GM18861 (cell line): ENCODE results near the gene GRM5.
"Not testable (repeated sequence)": the region's sequence is repeated elsewhere in the genome, so short reads cannot be mapped to it uniquely, and the experiment has no call there.

ENCODE experiments used
- ATAC-seq: cut with Tn5 transposase; IDR thresholded peaks from one replicate; pipeline ENCODE4 v1.9.1; 2021; ENCODE audit not compliant: unreplicated experiment

Gene GRM5

DNA sequence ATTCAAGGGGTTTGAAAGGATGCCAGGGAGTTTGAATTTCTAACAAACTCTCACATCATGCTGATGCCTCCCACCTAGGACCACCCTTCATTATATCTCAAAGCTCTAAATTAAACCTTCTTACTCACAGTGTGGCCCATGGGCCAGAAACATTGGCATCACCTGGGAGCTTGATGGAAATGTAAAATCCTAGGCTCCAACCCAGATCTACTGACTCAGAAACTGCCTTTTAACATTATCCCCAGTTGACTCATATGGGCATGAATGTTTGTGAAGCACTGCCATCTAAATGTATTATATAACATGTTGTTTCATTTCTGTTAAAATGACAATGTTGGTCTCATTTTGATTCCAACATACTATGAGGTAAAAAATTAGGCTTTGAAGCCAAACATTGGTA lies 90.3 kb downstream of the GRM5 start:
- not testable (repeated sequence) for ATAC-seq

DNA sequence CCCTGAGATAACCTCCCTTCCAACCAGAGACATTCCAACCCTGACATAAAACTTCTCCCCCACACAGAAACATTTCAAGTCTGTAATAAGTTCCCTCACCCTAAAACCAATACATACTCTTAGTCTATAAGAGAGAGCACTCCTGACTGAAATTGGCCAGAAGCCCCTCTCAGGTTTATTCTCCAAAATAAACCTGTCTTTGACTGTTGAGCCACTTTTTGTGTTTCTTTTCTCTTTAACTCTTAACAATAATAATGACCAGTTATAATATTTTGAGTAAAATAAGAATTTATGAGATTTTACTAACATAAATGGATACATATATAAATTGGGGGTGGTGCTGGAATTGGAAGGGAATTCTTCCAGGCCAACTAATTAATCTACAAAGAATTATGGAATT lies 93.6 kb downstream of the GRM5 start:
- no peak for ATAC-seq

DNA sequence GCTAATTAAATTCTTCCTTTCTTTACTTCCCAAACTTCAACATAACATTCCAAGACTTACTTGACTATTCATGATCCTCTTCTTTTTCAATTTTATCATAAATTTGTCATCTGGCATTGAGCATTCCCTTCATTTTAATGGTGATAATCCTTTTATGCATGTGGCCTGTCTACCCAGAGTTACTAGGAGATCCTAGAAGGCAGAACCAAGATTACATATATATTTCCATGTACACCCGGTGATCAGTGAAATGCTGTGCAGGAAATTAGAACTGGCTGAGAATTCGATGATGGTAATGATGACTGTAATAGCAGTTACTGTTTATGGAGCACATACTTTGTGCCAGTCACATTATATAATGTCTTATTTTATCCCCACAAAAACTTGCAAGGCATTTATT lies 104.2 kb downstream of the GRM5 start:
- ATAC-seq: not testable (repeated sequence)

DNA sequence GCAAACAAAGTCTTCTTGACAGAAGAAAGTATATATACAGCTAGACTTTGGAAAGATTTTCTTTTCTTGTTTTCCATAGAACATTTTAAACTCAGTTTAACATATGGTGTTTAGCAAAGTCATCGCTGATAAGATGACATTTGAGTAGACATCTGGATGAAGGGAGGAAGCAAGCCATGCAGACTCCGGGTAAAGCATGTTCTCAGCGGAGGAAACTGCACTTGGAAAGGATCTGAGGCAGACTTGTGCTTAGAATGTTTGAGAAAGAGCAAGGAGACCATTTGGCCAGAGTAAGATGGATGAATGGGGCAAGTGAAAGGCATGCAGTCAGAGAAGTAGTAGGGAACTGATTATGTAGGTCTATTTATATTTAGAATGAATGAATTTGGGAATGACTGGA lies 105.9 kb downstream of the GRM5 start:
- ATAC-seq: not testable (repeated sequence)

DNA sequence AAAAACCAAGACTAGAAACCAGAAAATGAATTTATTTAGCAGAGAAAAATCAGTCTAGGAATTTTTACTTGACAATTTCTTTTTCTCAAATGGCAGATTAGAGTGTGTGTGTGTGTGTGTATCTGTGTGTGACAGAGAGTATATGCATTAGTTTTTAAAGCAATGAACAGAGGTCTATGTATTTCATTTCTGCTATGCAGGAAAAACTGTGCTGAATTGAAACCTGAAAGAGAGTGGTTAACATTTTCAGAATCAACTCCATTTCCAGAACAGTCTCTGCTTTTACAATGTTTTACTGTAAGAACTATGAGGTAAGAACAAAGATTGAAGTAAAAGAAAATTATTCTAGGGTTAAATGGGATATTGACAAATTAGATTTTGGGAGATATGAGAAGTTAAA lies 114.8 kb downstream of the GRM5 start:
- no peak for ATAC-seq

DNA sequence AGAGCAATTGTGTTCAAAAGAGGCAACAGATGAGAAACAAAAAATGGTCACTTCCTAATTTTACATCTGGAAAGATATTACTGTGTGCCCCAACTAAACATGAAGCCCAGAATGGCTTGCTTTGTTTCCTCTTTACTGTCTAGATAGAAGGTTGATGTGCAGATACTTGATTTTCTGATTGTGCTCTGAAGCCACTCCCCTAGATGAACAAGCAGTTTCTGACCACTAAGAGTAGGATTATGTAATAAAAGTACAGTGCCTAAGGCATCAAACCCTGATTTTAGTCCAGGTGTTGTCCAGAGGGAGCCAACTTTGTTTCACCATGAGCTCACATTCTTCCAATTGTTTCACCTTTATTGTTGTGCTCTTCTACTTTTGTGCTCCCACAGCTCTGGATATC lies 116.9 kb downstream of the GRM5 start:
- ATAC-seq: not testable (repeated sequence)

DNA sequence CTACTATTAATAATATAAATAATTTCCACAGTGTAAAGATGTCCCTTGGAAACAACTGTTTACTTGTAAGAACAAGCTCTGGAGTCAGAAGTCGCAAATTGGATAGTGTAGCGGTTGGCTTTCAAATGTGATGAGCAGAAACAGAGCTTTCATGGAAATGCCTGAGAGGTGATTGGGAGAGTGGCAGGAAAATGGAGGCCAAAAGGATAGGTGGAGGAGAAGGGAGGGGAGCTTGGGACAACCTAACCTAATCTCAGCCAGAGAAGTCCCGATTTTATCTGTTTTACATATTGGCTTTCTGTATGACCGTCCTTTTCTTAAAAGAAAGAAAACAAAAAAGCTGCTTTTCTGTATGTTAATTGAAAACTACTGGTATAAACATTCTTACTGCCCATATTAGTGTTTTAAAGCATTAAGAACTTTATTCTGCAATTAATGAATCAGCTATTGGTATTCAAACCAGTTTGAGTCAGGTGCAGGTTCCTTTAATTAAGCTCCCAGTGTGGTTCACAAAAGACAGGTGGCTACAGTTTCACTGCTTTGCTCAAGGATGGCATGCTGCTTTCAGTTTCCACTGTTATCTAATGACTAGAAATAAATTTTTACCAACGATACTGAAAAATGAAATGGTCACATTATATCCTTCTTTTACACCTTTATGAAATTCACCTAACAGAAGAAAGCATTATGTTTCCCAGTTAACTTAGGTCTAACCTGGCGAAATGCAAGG lies 117.8 kb downstream of the GRM5 start:
- peak; percentile 75 for ATAC-seq

DNA sequence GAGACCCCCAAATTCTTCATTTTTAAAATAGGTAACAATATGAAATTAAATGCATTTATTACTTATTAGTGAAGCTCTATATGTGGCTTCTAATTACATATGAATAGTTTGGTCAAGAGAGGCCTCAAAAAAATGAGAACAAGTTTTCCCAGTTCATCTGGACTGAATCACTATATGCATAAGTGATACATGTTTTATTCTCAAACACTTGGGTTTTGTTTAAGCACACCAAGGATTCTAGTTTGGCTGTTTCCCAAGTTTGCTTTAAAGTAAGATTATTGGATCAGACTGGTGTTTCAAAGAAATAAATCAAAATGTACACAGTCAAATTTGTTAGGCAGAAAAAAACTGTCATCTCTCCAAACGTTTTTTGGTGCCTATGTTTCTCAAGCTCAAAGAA lies 136.1 kb downstream of the GRM5 start:
- ATAC-seq: not testable (repeated sequence)

DNA sequence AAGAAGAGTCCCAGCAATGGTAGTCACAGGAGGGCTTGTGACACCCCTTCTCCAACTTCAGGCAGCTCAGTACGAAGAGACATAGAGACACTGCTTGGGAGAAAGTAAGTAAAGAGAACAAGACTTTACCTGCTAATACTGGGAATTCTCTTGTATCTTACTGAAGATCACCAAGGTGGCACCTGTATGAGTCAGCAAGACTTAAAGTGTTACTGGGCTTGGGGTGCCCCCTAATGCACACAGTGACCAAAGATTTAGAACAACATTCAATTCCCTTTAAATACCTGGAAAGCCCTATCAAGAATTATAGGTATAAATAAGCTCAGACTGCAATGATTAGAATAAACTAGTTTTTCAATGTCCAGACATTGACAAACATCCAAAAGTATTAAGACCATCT lies 148.7 kb downstream of the GRM5 start:
- ATAC-seq: not testable (repeated sequence)

DNA sequence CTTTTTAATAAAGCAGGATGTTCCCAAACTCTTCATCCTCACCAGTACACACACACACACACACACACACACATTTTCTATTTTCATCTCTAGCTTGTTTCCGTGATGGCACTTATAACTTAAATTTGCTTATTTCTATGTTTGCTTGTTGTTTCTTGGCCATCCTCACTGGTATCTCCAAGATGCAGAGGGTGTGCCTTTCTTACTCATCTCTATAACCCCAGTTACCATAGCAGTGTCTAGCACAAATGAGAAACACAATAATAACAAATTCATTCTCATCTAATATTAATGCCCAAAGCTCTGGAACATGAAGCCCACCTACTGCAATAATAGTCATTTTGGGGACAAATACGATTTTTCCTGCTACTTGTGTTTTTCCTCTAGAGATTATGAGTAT lies 156.3 kb downstream of the GRM5 start:
- no peak for ATAC-seq

DNA sequence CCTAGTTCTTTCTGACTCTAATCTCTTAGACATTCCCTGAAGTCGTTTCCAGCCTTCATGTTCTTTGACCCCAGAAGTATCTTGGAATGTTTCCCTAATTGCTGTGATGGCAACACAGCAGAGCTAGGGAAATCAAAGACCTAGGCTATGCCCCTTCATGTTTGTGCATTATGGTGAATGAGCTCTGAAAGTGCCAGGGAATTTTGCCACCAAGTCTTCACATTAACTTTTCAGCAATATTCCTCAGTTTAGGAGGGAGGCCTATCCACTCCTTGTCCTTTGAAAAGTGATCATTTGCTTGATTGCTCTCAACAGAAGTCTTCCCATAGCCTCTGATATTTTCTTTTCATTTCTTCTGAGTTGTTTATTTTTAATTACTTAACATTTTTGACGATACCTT lies 164.3 kb downstream of the GRM5 start:
- ATAC-seq: not testable (repeated sequence)

DNA sequence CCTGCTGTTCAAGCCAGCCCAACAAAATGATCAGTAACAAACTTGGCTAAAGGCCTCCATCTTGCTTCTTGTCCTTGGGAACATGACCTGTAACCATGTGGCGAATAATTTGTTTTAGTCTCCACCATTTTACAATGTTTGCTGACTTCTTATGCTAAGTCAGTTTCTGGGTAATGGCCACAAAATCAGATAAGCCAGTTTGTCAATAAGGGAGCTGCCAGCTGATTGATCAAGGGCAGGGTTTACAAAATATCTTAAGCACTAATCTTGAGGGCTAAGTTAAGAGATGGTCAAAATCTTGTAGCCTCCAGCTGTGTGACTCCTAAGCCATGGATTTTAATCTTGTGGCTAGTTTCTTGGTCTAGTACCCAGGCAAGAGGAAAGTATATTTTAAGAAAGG lies 176.9 kb downstream of the GRM5 start:
- not testable (repeated sequence) for ATAC-seq

DNA sequence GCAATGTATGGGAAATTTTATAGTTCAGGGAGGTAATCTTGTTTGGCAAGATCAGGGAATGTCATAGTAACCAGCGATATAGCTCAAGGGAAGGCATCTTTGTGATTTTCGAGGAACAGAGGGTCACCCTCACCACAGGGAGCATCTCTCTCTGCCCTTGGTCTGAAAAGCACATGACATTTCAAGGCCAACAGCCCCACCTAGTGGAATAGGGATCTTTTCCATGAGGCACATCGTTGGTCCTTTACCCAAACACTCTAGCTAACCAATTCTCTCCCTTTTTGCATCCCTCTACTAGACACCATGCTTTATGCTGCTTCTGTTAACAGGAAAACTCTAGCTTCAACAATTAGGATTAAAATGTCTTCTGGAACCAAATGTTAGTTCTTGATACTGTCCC lies 179.0 kb downstream of the GRM5 start:
- peak; percentile 64 for ATAC-seq

DNA sequence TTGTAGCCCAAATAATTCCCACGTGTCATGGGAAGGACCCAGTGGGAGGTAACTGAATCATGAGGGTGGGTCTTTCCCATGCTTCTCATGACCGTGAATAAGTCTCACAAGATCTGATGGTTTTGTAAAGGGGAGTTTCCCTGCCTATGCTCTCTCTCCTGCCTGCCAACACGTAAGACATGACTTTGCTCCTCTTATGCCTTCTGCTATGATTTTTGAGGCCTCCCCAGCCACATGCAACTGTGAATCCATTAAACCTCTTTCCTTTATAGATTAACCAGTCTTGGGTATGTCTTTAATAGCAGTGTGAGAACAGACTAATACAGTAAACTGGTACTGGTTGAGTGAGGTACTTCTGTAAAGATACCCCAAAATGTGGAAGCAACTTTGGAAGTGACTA lies 183.0 kb downstream of the GRM5 start:
- not testable (repeated sequence) for ATAC-seq

DNA sequence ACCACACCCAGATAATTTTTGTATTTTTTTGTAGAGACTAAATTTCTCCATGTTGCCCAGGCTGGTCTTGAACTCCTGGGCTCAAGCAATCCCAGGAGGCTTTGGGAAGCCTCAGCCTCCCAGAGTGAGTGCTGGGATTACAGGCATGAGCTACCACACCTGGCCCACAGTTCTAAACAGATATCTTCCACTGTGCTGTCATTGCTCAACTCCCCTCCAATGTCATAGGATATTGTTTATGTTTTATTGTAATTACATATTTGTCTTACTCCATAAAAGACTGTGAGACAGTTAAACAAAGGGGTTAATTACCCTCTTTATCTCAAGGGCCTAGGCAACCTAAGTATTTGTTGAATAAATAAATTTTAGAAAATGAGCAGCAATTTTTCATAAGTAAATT lies 204.2 kb downstream of the GRM5 start:
- ATAC-seq: no peak

DNA sequence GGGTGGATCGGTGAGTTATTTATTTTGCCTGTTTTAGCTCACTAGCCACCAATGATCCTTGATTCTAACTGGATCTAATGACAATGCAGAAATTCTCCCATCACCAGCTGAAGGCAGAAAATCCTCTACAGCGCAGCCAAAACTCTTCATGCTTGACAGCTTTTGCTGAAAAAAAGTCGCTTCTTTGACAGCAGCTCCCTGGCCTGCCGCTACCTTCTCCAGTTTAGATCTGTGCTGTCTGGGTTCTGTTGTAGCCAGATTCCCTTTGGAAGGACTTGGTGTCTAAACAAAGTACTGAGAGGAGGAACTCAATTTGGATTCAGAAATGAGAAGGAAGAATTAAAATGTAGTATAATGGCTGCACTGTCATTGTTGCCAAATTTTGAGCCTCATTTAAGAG lies 205.4 kb downstream of the GRM5 start:
- ATAC-seq: not testable (repeated sequence)

DNA sequence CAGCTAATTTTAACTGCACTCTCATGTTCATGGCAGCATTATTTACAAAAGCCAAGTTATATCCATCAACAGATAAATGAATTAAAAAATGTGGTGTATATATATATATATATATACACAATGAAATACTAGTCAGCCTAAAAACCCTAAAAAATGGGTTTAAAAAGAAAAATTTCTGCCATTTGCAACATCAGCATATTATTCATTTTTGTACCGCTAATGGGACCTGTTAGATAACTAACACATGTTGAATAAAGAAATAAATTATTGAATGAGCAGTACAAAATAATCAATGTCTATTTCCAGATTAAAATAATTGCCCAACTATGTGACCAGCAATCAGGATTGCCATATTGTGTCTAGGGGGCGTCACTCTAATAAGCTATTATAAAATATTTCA lies 211.8 kb downstream of the GRM5 start:
- not testable (repeated sequence) for ATAC-seq

DNA sequence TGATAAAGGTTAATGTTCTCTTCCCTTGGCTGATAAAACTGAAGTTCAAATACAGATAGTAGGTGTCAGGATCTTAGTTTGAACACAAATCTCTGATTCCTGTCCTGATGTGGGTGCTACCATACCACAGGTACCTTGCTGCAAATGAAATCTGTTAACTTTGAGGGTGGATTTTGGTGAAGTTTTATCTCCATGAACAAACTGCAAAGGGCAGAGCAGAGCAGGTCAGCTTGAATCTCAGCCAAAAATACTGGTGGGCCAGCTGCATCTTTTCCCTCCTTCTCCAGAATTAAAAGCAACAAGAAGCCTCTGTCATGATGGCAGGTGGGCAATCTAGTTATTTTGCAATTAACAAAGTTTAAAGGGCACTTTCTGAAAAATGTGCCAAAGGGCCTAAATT lies 214.2 kb downstream of the GRM5 start:
- not testable (repeated sequence) for ATAC-seq

DNA sequence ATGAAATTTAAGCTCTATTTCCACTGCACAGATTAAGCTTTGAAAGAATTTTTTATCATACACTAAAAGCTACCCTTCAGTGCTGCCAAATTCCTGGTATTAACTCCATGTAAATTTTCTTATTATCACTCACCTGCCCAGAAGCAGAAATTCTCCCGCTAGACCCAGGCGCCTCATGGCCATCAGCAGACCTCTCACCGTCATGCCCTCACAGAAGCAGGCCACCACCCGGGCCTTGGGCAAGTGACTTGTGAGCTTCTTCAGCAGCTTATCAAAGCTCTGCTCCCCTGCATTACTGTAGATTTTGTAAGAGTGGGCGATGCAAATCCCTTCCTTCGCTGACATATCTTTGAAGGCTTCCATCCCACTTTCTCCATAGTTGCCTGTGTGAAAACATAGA lies 216.0 kb downstream of the GRM5 start:
- ATAC-seq: not testable (repeated sequence)

DNA sequence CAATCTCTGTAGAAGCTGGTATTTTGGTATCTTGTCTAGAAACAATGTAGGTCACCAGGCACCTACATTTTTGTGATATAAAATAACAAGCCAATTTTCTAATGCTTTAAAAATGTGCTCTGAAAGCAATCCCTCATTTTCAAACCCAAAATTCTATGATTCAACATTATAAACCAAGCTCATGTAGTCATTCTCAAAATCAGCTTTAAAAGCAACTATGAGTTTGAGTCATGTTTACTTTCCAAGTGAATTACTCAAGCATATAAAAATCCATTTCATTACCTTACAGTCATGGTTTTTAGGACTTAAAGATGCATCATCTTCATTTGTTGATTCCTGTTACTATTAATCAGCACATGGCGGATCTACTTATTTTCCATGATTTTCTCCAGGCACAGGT lies 216.4 kb downstream of the GRM5 start:
- no peak for ATAC-seq

DNA sequence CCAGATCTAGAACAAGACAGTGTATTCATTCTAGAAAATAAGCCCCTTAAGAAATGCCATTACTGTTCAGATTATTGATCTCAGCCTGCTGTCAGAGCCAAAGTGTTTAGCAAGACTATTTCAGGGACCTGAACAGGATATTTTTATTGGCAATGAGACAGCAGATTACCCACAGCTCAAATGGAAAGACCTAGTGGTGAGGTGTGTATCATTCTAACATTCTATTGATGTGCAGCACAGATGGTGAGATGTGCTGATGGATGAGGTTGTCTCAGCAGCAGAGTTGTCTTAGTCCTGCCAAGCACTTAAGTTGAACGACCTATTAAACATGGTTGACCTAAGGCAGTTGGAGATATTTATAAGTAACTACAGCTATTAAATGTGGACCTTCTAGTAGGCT lies 219.5 kb downstream of the GRM5 start:
- ATAC-seq: not testable (repeated sequence)

DNA sequence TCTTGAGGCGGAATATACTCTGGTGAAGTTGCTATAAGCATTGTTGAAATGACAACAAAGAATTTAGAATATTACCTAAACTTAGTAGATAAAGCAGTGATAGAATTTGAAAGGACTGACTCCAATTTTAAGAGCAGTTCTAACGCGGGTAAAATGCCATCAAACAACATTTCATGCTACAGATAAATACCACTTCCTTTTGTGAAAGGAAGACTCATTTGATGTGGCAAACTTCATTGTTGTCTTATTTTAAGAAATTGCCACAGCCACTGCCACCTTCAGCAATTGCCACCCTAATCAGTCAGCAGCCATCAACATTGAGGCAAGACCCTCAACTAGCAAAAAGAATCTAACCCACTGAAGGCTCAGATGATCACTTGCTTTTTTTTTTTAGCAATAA lies 220.8 kb downstream of the GRM5 start:
- ATAC-seq: not testable (repeated sequence)

DNA sequence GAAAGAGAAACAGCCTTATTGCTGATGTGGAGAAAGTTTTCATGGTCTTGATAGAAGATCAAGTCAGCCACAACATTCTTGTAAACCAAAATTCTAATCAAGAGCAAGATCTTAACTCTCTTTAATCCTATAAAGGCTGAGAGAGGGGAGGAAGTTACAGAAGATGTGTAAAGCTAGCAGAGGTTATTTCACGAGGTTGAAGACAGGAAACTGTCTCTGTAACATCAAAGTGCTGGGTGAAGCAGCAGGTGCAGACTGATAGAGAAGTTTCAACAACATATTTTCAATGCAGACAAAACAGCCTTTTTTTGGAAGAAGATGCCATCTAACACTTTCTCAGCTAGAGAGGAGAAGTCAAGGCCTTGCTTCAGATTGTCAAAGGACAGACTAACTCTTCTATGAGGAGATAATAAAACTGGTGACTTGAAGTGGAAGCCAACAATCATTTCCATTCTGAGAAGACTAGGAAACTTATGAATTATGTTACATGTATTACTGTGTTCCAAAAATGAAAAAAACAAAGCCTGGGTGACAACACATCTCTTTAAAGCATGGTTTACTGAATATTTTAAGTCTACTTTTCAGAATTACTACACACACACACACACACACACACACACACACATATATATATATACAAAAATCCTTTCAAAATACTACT lies 221.9 kb downstream of the GRM5 start:
- not testable (repeated sequence) for ATAC-seq
